HPDE6-E6E7 (cell line): ENCODE measurements around the gene GSN.

Experiments
- DNase-seq: peaks from one replicate; pipeline ENCODE4 v3.0.0; 2011; ENCODE audit warnings: missing footprints; ENCODE audit errors: extremely low spot score

GSN gene

DNA sequence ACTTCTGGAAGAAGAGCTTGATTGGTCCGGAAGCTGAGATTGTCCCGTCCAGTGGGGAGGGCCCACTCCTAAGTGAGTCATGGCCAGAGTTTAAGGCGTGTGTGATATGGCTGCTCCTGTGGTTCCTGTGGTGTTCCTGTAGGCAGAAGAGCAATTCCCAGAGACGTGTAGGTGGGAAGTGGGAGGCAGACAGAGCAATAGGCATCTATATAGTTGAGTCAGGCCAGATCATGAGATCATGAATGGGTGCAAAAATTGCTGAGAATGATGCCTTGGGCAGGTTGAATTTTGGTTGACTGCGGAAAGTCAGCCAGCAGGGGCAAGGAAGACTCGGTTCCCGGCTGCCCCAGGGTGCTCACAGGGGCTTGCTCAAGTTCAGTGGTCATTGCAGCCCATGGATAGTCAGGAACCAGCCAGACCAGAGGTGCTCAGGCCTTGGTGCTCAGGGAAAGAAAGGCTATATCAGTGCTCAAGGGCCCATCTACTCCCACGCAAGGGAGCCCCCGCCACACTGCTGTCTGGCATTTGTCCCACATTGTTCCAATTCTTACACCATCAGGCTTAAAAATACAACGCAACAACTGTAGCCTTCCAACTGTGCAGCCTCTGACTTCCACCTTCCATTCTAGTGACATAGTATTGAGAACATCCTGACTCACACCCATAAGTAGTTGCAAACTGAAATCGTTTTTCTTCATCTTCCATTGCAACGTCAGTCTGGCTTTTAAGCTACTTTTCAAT is 21.0 kb upstream of the GSN start:
- no peak for DNase-seq

DNA sequence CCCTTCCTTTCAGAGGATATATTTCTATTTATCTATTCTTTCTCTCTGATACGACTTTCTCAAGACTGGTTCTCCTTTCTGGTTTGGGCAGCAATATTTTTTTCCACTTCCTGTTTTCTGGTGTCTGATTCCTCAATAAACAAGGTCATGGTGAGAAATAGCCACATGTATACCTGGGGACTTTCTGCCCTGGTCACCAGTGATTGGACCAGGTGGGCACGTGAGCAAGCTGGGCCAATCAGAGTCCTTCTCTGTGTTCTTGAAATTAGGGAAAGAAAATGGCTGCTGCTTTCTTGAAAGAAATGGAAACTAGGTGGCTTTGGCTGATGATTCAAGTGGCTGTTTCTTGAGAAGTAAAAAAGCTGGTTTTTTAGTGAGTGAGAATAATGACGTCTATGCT is 18.4 kb upstream of the GSN start:
- DNase-seq = no peak

GRCh38 chr9:121252104-121252851 is 15.7 kb upstream of the GSN start:
- DNase-seq = no peak

DNA sequence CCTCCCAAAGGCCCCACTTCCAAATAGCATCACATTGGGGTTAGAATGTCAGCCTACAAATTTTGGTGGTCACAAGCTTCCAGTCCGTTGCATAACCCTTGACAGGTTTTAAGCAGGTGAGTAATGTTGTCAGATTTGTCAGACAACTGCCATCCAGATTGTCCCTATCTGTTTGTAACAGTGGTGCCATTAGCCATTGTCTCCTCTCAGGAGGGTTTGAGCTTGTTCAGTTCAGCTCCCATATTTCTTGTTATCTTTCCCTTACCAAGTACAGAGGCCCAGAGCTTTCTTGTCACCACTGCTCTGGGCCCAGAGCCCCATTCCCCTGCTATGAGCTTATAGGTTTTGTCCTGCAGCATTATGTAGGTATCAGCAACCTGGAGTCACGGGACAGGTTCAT is 14.8 kb upstream of the GSN start:
- DNase-seq = no peak

DNA sequence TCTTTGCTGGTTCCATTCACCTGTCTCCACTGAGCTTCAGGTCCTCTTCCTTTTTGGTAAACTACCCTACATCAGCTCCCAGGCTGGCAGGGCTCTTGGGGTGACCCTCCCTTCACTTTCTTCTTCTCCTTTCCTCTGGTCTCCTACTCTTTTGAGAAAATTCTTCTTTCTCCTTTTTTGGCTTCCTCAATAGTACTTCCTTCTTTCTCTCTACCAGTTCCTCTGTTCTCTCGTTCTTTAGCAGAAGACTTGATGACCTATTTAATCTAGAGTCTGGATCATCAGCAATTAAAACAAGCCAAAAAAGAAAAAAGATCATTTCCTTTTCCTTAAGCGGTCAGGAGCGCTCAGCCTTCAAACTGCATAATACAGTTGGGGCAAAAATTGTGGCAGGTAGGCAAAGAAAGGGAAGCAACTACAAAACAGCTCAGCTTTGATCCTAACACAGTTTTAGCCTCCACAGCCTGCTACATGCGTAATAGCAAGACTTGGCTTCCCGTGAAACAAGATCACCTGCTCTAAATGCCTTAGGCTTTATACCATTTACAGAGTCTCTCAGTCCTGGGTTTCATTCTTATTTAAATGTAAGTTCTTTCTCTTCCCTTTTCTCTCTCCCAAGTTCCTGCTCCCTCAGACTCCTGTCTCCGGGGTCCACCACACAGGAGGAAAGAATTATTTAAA is 14.0 kb upstream of the GSN start:
- no peak for DNase-seq

DNA sequence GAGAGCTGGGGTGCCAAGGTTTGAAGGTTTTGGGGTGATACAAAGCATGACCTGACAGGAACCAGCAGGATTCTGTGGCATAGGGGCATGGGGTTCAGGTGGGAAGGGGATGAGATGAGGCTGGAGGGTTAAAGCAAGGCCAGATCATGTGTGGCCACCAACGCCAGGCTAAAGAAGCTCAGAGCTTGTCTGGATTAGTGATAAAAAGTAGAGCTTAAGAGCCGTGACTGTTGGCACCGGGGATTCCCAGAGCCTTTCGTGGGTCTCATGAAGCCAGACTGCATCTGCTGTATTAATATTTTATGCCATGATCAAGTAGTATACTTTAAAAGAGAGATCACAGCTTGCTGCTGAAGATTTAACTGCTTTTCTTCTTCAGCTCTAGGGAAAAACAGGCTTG is 8.5 kb upstream of the GSN start:
- no peak for DNase-seq

DNA sequence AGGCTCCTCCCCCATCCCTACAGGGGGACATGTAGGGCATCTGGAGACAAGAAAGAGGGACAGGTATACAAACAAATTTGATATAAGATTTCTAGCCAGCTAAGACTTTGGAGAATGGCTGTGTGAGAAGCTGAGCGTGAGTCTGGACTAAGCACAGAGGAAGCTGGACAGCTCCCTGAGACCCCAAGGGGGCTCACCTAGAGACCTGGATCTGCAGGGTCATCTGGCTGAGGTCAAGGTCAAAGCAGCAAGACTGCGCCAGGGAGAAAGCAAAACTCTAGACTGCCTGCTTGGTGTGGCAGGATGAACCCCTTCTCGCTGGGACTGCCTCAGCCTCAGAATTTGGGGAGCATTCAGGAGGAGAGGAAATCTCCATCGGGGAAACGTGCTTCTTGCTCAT is 8.0 kb upstream of the GSN start:
- DNase-seq = no peak

- DNase-seq = no peak
These were observed 7.4 kb upstream of the GSN start for GRCh38 chr9:121260457-121261106.

- no peak for DNase-seq
These were observed 6.9 kb upstream of the GSN start for GRCh38 chr9:121261107-121261460.

- no peak for DNase-seq
These were observed 6.2 kb upstream of the GSN start for GRCh38 chr9:121261755-121262154.

DNA sequence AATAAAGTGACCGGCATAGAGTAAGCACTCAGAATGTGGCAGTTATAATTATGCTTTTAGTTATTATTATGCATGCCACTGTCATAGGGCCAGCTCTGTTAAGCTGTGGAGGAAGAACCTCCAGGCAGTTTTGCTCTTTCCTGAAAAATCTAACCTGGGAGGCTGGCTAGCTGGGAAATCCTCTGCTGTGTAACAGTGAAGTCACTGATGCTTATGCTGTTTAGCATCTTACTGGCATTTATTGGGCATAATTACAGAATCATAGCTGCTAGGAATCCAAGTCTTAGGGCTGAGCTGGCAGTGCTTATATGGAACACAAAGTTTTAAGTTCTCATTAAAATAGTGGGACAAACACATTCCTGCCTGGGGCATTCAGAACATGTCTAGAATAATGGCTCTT is 5.5 kb upstream of the GSN start:
- no peak for DNase-seq

- DNase-seq = no peak
These were observed 5.0 kb upstream of the GSN start for GRCh38 chr9:121262953-121263352.

- no peak for DNase-seq
These were observed 1.6 kb upstream of the GSN start for GRCh38 chr9:121266356-121266755.

- no peak for DNase-seq
These were observed 884 bp upstream of the GSN start for GRCh38 chr9:121266906-121267650.

GRCh38 chr9:121268598-121268850 is 562 bp downstream of the GSN start:
- DNase-seq = no peak

- no peak for DNase-seq
These were observed 1.1 kb downstream of the GSN start for GRCh38 chr9:121268851-121269641.

DNA sequence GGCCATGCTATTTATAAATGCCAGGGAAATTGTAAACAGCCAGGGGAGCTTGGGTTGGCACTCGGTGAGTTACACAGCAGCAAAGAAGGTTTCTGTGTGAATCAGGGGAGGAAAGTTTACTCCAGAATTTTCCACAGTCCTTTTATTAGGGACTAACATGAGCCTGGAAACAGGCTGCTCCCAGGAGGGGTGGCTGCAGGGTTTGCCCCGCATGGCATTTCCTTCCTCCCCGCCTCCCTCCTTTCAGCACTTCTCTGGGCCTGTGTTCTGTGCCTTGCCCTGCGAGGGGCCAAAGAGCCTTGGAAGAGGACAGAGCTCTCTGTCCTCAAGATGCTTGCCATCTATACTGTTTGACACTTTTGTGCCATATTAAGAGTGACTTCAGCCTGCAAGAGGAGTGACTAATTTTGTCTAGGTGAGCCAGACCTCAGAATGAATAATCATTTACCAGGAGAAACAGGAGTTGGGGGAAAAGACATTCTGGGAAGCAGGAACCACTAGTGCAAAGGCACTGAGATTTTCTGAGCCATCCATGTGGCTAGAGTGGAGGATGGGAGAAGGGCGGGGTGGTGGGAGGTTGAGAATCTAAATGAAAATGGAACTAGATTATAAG is 1.8 kb downstream of the GSN start:
- DNase-seq = no peak

GRCh38 chr9:121271368-121272341 is 3.7 kb downstream of the GSN start:
- no peak for DNase-seq

DNA sequence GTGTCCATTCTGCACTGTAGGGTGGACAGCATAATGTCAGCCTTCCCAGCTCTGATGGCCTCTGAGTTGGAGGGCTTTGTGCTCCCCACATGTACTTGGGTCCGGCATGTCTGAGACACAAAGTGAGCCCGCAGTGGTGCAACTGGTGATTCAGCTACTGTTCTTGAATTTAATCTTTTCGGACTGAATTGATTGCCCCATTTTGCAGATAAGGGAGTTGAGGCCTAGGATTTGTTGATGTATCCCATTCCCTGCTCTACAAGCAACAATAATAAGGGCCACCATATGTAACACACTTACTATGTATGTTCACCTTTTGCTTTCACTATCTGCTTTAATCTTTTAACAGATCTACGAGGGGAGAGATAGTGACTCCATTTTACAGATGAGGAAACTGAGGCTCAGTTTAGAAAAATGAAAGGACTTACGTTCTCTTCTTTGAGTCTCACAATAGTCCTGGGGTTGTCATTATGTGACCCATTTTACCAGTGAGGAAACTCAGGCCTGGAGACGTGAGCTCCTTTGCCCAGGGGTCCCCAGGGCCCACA is 4.5 kb downstream of the GSN start:
- DNase-seq = no peak
